Endothelial cell (in vitro differentiated cells): ENCODE results near the gene TNIP2. TPM values are rescaled to one million over a fixed set of nuclear protein-coding genes. Genes with fewer than 3 reads are reported as not detected.
"Not testable (repeated sequence)": the region's sequence is repeated elsewhere in the genome, so short reads cannot be mapped to it uniquely, and the experiment has no call there.

Source experiments
- DNase-seq: peaks from one replicate; pipeline ENCODE4 v3.0.0; 2021; ENCODE audit warnings: low spot score
- H3K27ac Mint-ChIP-seq: one replicate; pipeline ENCODE4 v1.8.0; 2021; ENCODE audit warnings: mixed read lengths, inconsistent platforms; ENCODE audit not compliant: unreplicated experiment
- H3K27me3 Mint-ChIP-seq: one replicate; pipeline ENCODE4 v1.8.0; 2021; ENCODE audit warnings: mild to moderate bottlenecking, moderate library complexity, mixed read lengths, inconsistent platforms; ENCODE audit not compliant: unreplicated experiment
- H3K36me3 Mint-ChIP-seq: one replicate; pipeline ENCODE4 v1.8.0; 2021; ENCODE audit warnings: mild to moderate bottlenecking, low read depth, mixed read lengths, inconsistent platforms; ENCODE audit not compliant: unreplicated experiment
- H3K4me1 Mint-ChIP-seq: one replicate; pipeline ENCODE4 v1.8.0; 2021; ENCODE audit warnings: mild to moderate bottlenecking, mixed read lengths, inconsistent platforms; ENCODE audit not compliant: unreplicated experiment
- H3K4me3 Mint-ChIP-seq: one replicate; pipeline ENCODE4 v1.8.0; 2021; ENCODE audit warnings: mild to moderate bottlenecking, mixed read lengths, inconsistent platforms; ENCODE audit not compliant: unreplicated experiment
- H3K9me3 Mint-ChIP-seq: one replicate; pipeline ENCODE4 v1.8.0; 2021; ENCODE audit warnings: mixed read lengths, inconsistent platforms; ENCODE audit not compliant: unreplicated experiment
- CTCF ChIP-seq: fragments of 200-600 bp; sonication (generic); IDR thresholded peaks from one replicate; pipeline ENCODE4 v1.5.0; 2021; ENCODE audit warnings: antibody characterized with exemption; ENCODE audit not compliant: unreplicated experiment
- total RNA-seq: library from RNA; stranded (reverse); fragmentation: NEBNext Ultra II Directional; extraction: Animal tissue kit (Norgen Biotek cat#: 25700); gene quantifications from one replicate; pipeline ENCODE4 v1.2.1, GENCODE V29; 2021; ENCODE audit not compliant: unreplicated experiment

The TNIP2 gene
- total RNA-seq, 1 donor from 2014 or later: 29.3 TPM

DNA sequence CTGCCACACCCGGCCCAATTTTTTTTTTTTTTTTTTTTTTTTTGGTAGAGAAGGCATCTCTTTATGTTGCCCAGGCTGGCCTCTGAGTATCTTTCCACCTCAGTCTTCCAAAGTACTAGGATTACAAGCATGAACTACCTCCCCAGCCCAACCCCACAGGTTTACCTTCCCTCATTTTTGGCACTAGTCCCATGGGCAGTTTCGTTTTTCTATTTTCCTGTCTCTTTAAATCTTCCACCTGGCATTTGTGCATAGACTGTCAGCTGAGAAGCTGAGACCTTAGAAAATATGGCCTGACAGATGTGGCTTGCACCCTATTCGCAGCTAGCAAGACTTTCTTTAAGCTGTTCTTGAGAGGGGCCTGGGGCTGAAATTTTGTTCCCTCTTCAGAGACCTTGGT, 27.9 kb downstream of the TNIP2 start:
- no peak overlapping the region for H3K4me3 Mint-ChIP-seq

DNA sequence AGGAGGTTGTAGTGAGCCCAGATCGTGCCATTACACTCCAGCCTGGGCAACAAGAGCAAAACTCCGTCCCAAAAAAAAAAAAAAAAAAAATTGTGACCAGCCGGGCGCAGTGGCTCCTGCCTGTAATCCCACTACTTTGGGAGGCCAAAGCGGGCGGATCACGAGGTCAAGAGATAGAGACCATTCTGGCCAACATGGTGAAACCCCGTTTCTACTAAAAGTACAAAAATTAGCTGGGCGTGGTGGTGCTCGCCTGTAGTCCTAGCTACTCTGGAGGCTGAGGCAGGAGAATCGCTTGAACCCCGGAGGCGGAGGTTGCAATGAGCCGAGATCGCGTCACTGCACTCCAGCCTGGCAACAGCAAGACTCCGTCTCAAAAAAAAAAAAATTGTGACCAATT, 29.3 kb downstream of the TNIP2 start:
- H3K36me3 Mint-ChIP-seq, H3K4me3 Mint-ChIP-seq, H3K9me3 Mint-ChIP-seq, DNase-seq, H3K27ac Mint-ChIP-seq, H3K27me3 Mint-ChIP-seq, H3K4me1 Mint-ChIP-seq: not testable (repeated sequence)

More for the DNA sequence above, 27.9 kb downstream of the TNIP2 start:
- peaks cover 12% of the 10 kb centered on the region for H3K36me3 Mint-ChIP-seq
- no peaks in the 10 kb centered on the region for H3K9me3 Mint-ChIP-seq
- no peak for TF ChIP-seq CTCF
- H3K27me3 Mint-ChIP-seq: peaks cover 9% of the 10 kb centered on the region
- no peak overlapping the region for H3K27ac Mint-ChIP-seq
- H3K4me1 Mint-ChIP-seq: no peaks in the 10 kb centered on the region
- no peak for DNase-seq

GRCh38 chr4:2725380-2725779, 30.8 kb downstream of the TNIP2 start:
- DNase-seq: no peak
- Mint-ChIP-seq H3K27ac (no peak overlapping the region), H3K9me3 (no peaks in the 10 kb centered on the region), H3K36me3 (peaks cover 11% of the 10 kb centered on the region), H3K4me3 (no peak overlapping the region), H3K4me1 (peaks cover 3% of the 10 kb centered on the region), H3K27me3 (peaks cover 11% of the 10 kb centered on the region)
- TF ChIP-seq CTCF: no peak

- Mint-ChIP-seq H3K9me3 (no peaks in the 10 kb centered on the region), H3K4me1 (peaks cover 3% of the 10 kb centered on the region), H3K4me3 (no peak overlapping the region), H3K27me3 (peaks cover 11% of the 10 kb centered on the region), H3K27ac (no peak overlapping the region), H3K36me3 (peaks cover 15% of the 10 kb centered on the region)
- TF ChIP-seq CTCF: no peak
- DNase-seq: no peak
Measured at GRCh38 chr4:2723751-2724150, 32.4 kb downstream of the TNIP2 start.

- Mint-ChIP-seq H3K9me3 (no peaks in the 10 kb centered on the region), H3K27me3 (peaks cover 11% of the 10 kb centered on the region), H3K27ac (peak overlapping the region; percentile 53), H3K4me1 (peaks cover 3% of the 10 kb centered on the region), H3K36me3 (peaks cover 22% of the 10 kb centered on the region), H3K4me3 (peak overlapping the region; percentile 43)
- no peak for TF ChIP-seq CTCF
- DNase-seq: no peak
Measured at GRCh38 chr4:2722033-2722432, 34.1 kb downstream of the TNIP2 start.

DNA sequence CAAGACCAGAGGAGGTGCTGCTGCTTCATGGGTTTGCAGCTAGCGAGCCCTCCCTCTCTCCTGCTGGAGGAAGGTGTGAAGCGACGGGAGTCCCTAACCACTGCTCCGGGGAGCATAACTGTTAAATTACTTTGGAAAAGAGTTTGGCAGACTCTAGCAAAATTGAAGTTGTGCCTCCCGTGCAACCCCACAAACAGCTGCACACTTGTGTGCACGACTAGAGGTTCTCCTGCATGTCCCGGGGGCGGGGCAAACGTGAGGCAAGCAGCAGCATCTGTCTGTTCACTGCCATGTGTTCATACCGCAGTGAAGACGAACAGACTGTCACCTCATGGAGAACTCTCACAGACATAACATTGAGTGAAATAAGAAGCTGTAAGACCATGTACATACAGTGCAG, 34.5 kb downstream of the TNIP2 start:
- H3K4me3 Mint-ChIP-seq: no peak overlapping the region
- H3K36me3 Mint-ChIP-seq: peaks cover 22% of the 10 kb centered on the region

More for the DNA sequence above, 34.5 kb downstream of the TNIP2 start:
- peaks cover 3% of the 10 kb centered on the region for H3K4me1 Mint-ChIP-seq
- peaks cover 11% of the 10 kb centered on the region for H3K27me3 Mint-ChIP-seq
- TF ChIP-seq CTCF: no peak
- no peak overlapping the region for H3K27ac Mint-ChIP-seq
- DNase-seq: no peak
- no peaks in the 10 kb centered on the region for H3K9me3 Mint-ChIP-seq
